RWPE1 (cell line): Measurements from ENCODE around the gene DDX1.
"Not testable (repeated sequence)": the region's sequence is repeated elsewhere in the genome, so short reads cannot be mapped to it uniquely, and the experiment has no call there.

ENCODE experiments used
- CTCF ChIA-PET: fragments of 350-600 bp; sonication (Branson Sonifier 250); formaldehyde crosslinking; extraction: SDS; loops from one replicate; lab custom pipeline; 2021; lab: Yijun Ruan, JAX
- POLR2A ChIA-PET: fragments of 400-600 bp; formaldehyde crosslinking; extraction: SDS; loops from one replicate; lab custom pipeline; 2020; ENCODE audit warnings: antibody characterized with exemption; ENCODE audit not compliant: low non-redundant PET; lab: Yijun Ruan, JAX
- DNase-seq: peaks from one replicate; pipeline ENCODE4 v3.0.0; 2012; ENCODE audit warnings: low spot score
- H3K27ac ChIP-seq: fragments of 450-650 bp; 2 replicates; pipeline ENCODE4 v1.5.1; 2017
- TF ChIP-seq, protein P1 (sequence below): fragments of 450-650 bp; conservative IDR thresholded peaks from 2 replicates; pipeline ENCODE4 v1.5.1; 2017; ENCODE audit warnings: low read depth, mild to moderate bottlenecking

The DDX1 gene

DNA sequence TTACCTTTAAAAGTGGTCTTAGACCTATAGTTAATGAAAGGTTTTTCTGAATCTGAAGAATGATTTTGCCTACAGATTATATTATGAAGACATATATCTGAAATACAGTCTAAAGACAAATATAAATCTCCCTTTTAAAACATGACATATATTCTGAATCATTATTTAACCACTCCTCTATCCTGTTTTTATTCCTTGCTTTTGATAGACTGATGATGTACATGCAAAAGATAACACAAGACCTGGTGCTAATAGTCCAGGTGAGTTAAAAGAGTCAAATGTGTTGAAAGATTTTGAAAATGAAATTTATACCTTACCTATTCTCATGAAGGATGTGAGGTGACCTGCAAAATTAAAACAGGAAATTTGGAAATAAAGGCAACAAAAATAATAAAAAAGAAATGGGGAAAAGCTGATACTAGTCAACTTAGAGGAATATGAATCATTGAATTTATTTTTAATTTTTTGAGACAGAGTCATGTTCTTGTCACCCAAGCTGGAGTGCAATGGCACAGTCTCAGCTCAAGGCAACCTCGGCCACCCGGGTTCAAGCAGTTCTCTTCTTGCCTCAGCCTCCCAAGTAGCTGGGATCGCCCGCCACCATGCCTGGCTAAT, 29.3 kb downstream of the DDX1 start:
- H3K27ac ChIP-seq = no peak overlapping the region
- no peak for DNase-seq
- POLR2A ChIA-PET = no interaction called here
- CTCF ChIA-PET = interaction anchor here (0.5 kb wide), 1 partner anchor 109 kb away, joined by 3 read pairs; no protein-coding TSS in a partner anchor
- TF ChIP-seq, protein P1, sequence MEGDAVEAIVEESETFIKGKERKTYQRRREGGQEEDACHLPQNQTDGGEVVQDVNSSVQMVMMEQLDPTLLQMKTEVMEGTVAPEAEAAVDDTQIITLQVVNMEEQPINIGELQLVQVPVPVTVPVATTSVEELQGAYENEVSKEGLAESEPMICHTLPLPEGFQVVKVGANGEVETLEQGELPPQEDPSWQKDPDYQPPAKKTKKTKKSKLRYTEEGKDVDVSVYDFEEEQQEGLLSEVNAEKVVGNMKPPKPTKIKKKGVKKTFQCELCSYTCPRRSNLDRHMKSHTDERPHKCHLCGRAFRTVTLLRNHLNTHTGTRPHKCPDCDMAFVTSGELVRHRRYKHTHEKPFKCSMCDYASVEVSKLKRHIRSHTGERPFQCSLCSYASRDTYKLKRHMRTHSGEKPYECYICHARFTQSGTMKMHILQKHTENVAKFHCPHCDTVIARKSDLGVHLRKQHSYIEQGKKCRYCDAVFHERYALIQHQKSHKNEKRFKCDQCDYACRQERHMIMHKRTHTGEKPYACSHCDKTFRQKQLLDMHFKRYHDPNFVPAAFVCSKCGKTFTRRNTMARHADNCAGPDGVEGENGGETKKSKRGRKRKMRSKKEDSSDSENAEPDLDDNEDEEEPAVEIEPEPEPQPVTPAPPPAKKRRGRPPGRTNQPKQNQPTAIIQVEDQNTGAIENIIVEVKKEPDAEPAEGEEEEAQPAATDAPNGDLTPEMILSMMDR = no peak

DNA sequence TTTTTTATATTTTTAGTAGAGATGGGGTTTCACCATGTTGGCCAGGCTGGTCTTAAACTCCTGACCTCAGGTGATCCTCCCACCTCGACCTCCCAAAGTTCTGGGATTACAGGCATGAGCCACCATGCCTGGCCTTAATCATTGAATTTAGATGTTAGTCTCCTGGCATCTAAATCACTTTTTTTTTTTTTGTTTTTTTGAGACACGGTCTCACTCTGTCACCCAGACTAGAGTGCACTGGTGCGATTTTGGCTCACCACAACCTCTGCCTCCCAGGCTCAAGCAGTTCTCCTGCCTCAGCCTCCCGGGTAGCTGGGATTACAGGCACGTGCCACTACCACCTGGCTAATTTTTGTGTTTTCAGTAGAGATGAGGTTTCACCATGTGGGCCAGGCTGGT, 29.8 kb downstream of the DDX1 start:
- DNase-seq, POLR2A ChIA-PET, H3K27ac ChIP-seq: not testable (repeated sequence)
- CTCF ChIA-PET = interaction anchor here (0.5 kb wide), 1 partner anchor 110 kb away, joined by 3 read pairs; no protein-coding TSS in a partner anchor

DNA sequence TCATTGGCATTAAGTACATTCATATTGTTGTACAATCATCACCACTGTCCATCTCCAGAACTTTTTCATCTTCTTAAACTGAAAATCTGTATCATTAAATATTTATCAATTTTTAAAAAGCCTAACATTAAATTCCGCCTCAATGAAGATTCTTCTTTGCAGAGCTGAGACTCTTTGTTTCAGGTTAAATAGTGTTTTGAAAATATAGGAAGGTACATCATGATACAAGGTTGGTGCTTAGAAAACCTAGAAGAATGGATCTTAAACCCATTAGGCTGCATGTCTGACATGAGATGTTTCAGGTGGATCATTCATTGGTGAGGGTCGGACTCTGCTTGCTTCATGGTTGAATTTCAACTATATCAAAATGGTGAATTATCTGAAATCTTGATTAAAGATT, 30.5 kb downstream of the DDX1 start:
- ChIA-PET POLR2A (no interaction called here), CTCF (no interaction called here)
- H3K27ac ChIP-seq = no peak overlapping the region
- no peak for DNase-seq
- TF ChIP-seq, protein P1 = no peak

DNA sequence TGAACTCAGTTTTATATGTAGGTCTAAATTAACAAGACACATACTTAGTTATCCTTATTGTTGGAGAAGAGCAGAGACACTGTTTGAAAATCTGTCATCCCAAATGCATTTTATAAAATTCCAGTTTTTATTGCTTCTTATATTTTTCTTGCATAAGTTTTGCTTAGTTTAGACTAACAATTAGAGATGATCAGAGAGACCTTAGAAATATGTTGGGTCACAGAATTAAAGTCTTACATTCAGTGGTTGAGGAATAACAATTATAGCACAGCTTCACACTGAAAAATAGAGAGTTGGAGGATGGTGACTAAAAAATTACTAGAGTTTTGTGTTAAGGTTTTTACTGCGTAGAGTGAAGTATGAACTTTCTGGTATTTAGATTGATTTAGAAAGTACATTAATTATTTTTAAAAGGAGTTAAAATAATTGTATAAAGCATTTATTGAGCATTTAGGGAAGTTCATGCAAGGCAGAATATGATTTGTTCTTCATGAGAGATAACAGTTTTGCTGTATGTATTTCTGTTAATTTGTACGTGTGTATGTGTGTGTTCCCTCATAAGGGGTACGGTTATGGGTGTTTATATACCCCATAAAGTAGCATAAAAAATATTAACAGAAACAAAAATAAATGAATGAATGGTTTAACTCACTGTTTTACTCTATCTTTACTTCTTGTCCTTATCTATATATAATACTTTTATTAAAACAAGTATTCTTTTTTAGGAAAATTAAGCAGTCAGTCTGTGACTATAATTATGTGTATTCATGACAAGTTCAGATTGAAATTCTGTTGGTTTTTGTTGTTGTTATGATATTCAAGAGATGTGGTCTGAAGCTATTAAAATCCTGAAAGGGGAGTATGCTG, 31.2 kb downstream of the DDX1 start:
- no peak for DNase-seq
- H3K27ac ChIP-seq = no peak overlapping the region
- POLR2A ChIA-PET = no interaction called here
- CTCF ChIA-PET = no interaction called here
- TF ChIP-seq, protein P1 = no peak

DNA sequence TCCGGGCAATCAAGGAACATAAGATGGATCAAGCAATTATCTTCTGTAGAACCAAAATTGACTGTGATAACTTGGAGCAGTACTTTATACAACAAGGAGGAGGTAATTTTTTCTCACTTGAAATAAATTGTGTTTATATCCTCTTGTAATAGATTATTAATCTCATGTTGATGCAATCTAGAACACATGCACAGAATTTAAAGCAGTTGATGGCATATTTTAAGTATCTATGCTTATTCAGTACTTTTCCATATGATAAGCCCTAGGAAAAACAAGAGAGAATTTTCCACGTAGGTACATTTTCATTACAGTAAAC, 31.8 kb downstream of the DDX1 start:
- no peak for DNase-seq
- CTCF ChIA-PET = no interaction called here
- H3K27ac ChIP-seq = no peak overlapping the region
- TF ChIP-seq, protein P1 = no peak
- POLR2A ChIA-PET = no interaction called here

DNA sequence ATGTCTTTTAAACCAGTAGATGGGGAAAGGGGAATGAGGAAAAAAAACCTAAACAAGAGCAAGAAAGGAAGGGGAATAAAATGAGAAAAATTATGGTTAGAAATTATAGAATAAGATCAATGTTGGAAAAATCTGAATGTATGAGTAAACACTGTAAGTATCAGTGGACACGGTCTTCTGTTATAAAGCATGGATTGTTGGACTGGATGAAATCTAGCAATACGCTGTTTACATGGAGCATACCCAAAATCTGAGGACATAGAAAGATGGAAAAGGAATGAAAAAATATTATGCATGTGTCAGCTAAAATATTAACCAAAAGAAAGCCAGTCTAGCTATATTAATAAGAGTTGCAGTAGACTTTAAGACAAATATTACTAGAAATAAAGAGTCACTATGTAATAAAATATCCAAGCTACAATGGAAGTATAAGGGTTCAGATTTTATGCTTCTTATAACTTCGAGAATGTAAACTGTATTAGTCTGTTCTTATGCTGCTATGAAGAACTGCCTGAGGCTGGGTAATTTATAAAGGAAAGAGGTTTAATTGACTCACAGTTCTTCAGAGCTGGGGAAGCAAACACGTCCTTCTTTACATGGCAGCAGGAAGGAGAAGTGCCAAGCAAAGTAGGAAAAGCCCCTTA, 32.4 kb downstream of the DDX1 start:
- TF ChIP-seq, protein P1 = no peak
- ChIA-PET CTCF (no interaction called here), POLR2A (no interaction called here)
- H3K27ac ChIP-seq = no peak overlapping the region
- DNase-seq = no peak
